Naive thymus-derived CD8-positive, alpha-beta T cell (primary cell): Measurements from ENCODE around the gene YIF1A. TPM values are rescaled to one million over a fixed set of nuclear protein-coding genes. Genes with fewer than 3 reads are reported as not detected.

Source experiments
- ATAC-seq, 2 donors: fragments of 150-1000 bp; cut with Tn5 transposase in 1 of 2; sonication (Bioruptor Pico), chemical (Tn5 transposase) in 1 of 2; 1 replicate in 1 of 2; 2 replicates in 1 of 2; pipeline ENCODE4 v1.10.0; 2021; ENCODE audit warnings: mild to moderate bottlenecking in 2 of 2, moderate library complexity in 2 of 2
- POLR2A ChIA-PET: fragments of 350-600 bp; sonication (Branson Sonifier 250); formaldehyde crosslinking; loops from one replicate; lab custom pipeline; 2021; ENCODE audit warnings: antibody characterized with exemption; lab: Charles Lee
- DNase-seq, 10 donors: peaks; one replicate each; pipeline versions ENCODE4 v3.0.0 to v3.0.0-alpha.2; 2020 to 2022
- H3K27ac Mint-ChIP-seq, 10 donors: one replicate each; pipeline ENCODE4 v1.8.0; 2020 to 2022; ENCODE audit warnings: mild to moderate bottlenecking in 10 of 10, mixed read lengths in 10 of 10, moderate library complexity in 4 of 10, inconsistent platforms in 1 of 10
- H3K27me3 Mint-ChIP-seq, 5 donors: one replicate each; pipeline ENCODE4 v1.8.0; 2021 to 2022; ENCODE audit warnings: mixed read lengths in 5 of 5
- H3K36me3 Mint-ChIP-seq, 3 donors: one replicate each; pipeline ENCODE4 v1.8.0; 2020 to 2022; ENCODE audit warnings: mixed read lengths in 3 of 3, mild to moderate bottlenecking in 2 of 3, inconsistent platforms in 1 of 3
- H3K4me1 Mint-ChIP-seq, 4 donors: one replicate each; pipeline ENCODE4 v1.8.0; 2021 to 2022; ENCODE audit warnings: mixed read lengths in 4 of 4
- H3K4me3 Mint-ChIP-seq, 10 donors: one replicate each; pipeline ENCODE4 v1.8.0; 2020 to 2022; ENCODE audit warnings: mild to moderate bottlenecking in 10 of 10, mixed read lengths in 10 of 10, moderate library complexity in 6 of 10, inconsistent platforms in 1 of 10
- H3K9me3 Mint-ChIP-seq, 9 donors: one replicate each; pipeline ENCODE4 v1.8.0; 2020 to 2022; ENCODE audit warnings: mixed read lengths in 9 of 9, mild to moderate bottlenecking in 3 of 9, inconsistent platforms in 1 of 9, moderate library complexity in 1 of 9
- polyA plus RNA-seq, 3 donors: library from polyadenylated mRNA; unstranded; fragments of 300-500 nt; fragmentation: Illumina TruSeq; gene quantifications; one replicate each; pipeline ENCODE4 v1.2.3, GENCODE V29; 2021
- total RNA-seq, 8 experiments: library from RNA in 2 of 8; stranded (reverse) in 2 of 8; gene quantifications; one replicate each; pipeline ENCODE4 v1.2.3 and lab custom pipeline; 2021 to 2026

YIF1A gene
- total and polyA plus RNA-seq, 5 experiments from 2014 or later, result 26.9 to 59.9 (median 49.1) TPM

- no peak for DNase-seq
- POLR2A ChIA-PET, result no interaction called here
- Mint-ChIP-seq H3K36me3 (peaks cover 2 to 52% (median 3%) of the 10 kb centered on the region in 3 donors), H3K4me1 (peaks cover 14 to 45% (median 39%) of the 10 kb centered on the region in 4 donors), H3K27ac (peak overlapping the region in 3 of 10 donors; percentile 37 to 57 (median 40)), H3K4me3 (no peak overlapping the region), H3K27me3 (peaks cover 0 to 3% (median 0%) of the 10 kb centered on the region in 5 donors), H3K9me3 (no peaks in the 10 kb centered on the region)
- no peak for ATAC-seq
Measured at GRCh38 chr11:66275984-66276612, 12.8 kb downstream of the YIF1A start.

GRCh38 chr11:66275396-66275795 is 13.5 kb downstream of the YIF1A start:
- no peak for DNase-seq
- Mint-ChIP-seq H3K9me3 (no peaks in the 10 kb centered on the region), H3K4me3 (no peak overlapping the region), H3K4me1 (peaks cover 17 to 51% (median 43%) of the 10 kb centered on the region in 4 donors), H3K27me3 (no peaks in the 10 kb centered on the region), H3K27ac (peak overlapping the region in 2 of 10 donors; percentile 37 to 41), H3K36me3 (peaks cover 2 to 57% (median 3%) of the 10 kb centered on the region in 3 donors)
- ATAC-seq, result no peak
- POLR2A ChIA-PET, result no interaction called here

- peak overlapping the region in 1 of 10 donors; percentile 48 for H3K4me3 Mint-ChIP-seq
- POLR2A ChIA-PET, result no interaction called here
- ATAC-seq (no peak), DNase-seq (no peak)
- peaks cover 0 to under 1% (median 0%) of the 10 kb centered on the region in 5 donors for H3K27me3 Mint-ChIP-seq
- H3K9me3 Mint-ChIP-seq, result no peaks in the 10 kb centered on the region
- H3K36me3 Mint-ChIP-seq, result peaks cover 2 to 60% (median 6%) of the 10 kb centered on the region in 3 donors
- H3K27ac Mint-ChIP-seq, result peak overlapping the region in 3 of 10 donors; percentile 1 to 87 (median 51)
- H3K4me1 Mint-ChIP-seq, result peaks cover 21 to 55% (median 51%) of the 10 kb centered on the region in 4 donors
Measured at GRCh38 chr11:66274219-66274618, 14.7 kb downstream of the YIF1A start.

- peaks cover 0 to 2% (median 0%) of the 10 kb centered on the region in 9 donors for H3K9me3 Mint-ChIP-seq
- H3K27me3 Mint-ChIP-seq, result peaks cover 0 to 2% (median 0%) of the 10 kb centered on the region in 5 donors
- peaks cover 26 to 53% (median 51%) of the 10 kb centered on the region in 4 donors for H3K4me1 Mint-ChIP-seq
- H3K4me3 Mint-ChIP-seq, result peak overlapping the region in 4 of 10 donors; percentile 11 to 80 (median 50)
- ATAC-seq, result no peak
- POLR2A ChIA-PET, result no interaction called here
- no peak for DNase-seq
- peaks cover 2 to 60% (median 8%) of the 10 kb centered on the region in 3 donors for H3K36me3 Mint-ChIP-seq
- H3K27ac Mint-ChIP-seq, result peak overlapping the region in 5 of 10 donors; percentile 29 to 89 (median 63)
Measured at GRCh38 chr11:66272596-66272995, 16.3 kb downstream of the YIF1A start.

GRCh38 chr11:66271816-66272215 is 17.1 kb downstream of the YIF1A start:
- H3K4me3 Mint-ChIP-seq, result peak overlapping the region in 4 of 10 donors; percentile 6 to 80 (median 43)
- POLR2A ChIA-PET, result interaction anchor here (0.5 to 0.6 kb wide), 2 partner anchors 53 to 203 kb away, joined by 3 read pairs; no protein-coding TSS in a partner anchor
- H3K27me3 Mint-ChIP-seq, result peaks cover 0 to 2% (median 0%) of the 10 kb centered on the region in 5 donors
- DNase-seq (no peak), ATAC-seq (no peak)
- H3K27ac Mint-ChIP-seq, result peak overlapping the region in 5 of 10 donors; percentile 24 to 82 (median 78)
- H3K36me3 Mint-ChIP-seq, result peaks cover 2 to 60% (median 8%) of the 10 kb centered on the region in 3 donors
- H3K4me1 Mint-ChIP-seq, result peaks cover 27 to 52% (median 51%) of the 10 kb centered on the region in 4 donors
- peaks cover 0 to 2% (median 0%) of the 10 kb centered on the region in 9 donors for H3K9me3 Mint-ChIP-seq

- peaks cover 3 to 47% (median 8%) of the 10 kb centered on the region in 3 donors for H3K36me3 Mint-ChIP-seq
- H3K9me3 Mint-ChIP-seq, result peaks cover 0 to 2% (median 0%) of the 10 kb centered on the region in 9 donors
- peak overlapping the region; percentile 89 to 98 (median 94) for H3K4me3 Mint-ChIP-seq
- peaks cover 27 to 54% (median 48%) of the 10 kb centered on the region in 4 donors for H3K4me1 Mint-ChIP-seq
- POLR2A ChIA-PET, result interaction anchor here (0.6 to 6.7 kb wide), 11 partner anchors 13 to 1074 kb away, joined by 3 to 102 read pairs (median 4); partner anchors contain the start of genes CCDC85B, CNIH2, PCNX3 and RELA
- ATAC-seq, result no peak
- H3K27ac Mint-ChIP-seq, result peak overlapping the region; percentile 95 to 100 (median 98)
- H3K27me3 Mint-ChIP-seq, result peaks cover 0 to 2% (median 0%) of the 10 kb centered on the region in 5 donors
- DNase-seq, result no peak
Measured at GRCh38 chr11:66268952-66269905, 19.7 kb downstream of the YIF1A start.

GRCh38 chr11:66268244-66268951 is 20.5 kb downstream of the YIF1A start, which contains the start of gene RAB1B:
Gene RAB1B (plus strand): TSS chr11:66268639. CDS start chr11:66268680, 41 bp downstream.
- peaks cover 0 to 2% (median 0%) of the 10 kb centered on the region in 5 donors for H3K27me3 Mint-ChIP-seq
- ATAC-seq (peak; percentile 76 to 80), DNase-seq (peak; percentile 98 to 100 (median 100))
- peak within 1 kb of the TSS; percentile 95 to 100 (median 99) for H3K27ac Mint-ChIP-seq
- peaks cover 3 to 40% (median 7%) of the 10 kb centered on the region in 3 donors for H3K36me3 Mint-ChIP-seq
- POLR2A ChIA-PET, result interaction anchor here (0.6 to 6.7 kb wide), 18 partner anchors 14 to 1151 kb away, joined by 3 to 102 read pairs (median 5); partner anchors contain the start of genes BRMS1, CCDC85B, CD248 and CNIH2
- H3K4me3 Mint-ChIP-seq, result peak within 1 kb of the TSS; percentile 89 to 98 (median 94)
- peaks cover 0 to 2% (median 0%) of the 10 kb centered on the region in 9 donors for H3K9me3 Mint-ChIP-seq
- H3K4me1 Mint-ChIP-seq, result peaks cover 23 to 50% (median 45%) of the 10 kb centered on the region in 4 donors

- POLR2A ChIA-PET, result interaction anchor here (0.5 to 6.7 kb wide), 16 partner anchors 15 to 1151 kb away, joined by 3 to 102 read pairs (median 6); partner anchors contain the start of genes BANF1, BRMS1, CCDC85B and CD248
- Mint-ChIP-seq H3K27me3 (peaks cover 0 to 2% (median 0%) of the 10 kb centered on the region in 5 donors), H3K4me1 (peaks cover 21 to 46% (median 38%) of the 10 kb centered on the region in 4 donors)
Measured at GRCh38 chr11:66267379-66268243, 21.3 kb downstream of the YIF1A start.

GRCh38 chr11:66267039-66267378 is 21.9 kb downstream of the YIF1A start:
- Mint-ChIP-seq H3K27me3 (peaks cover 0 to 2% (median 0%) of the 10 kb centered on the region in 5 donors), H3K4me3 (peak overlapping the region; percentile 69 to 98 (median 93)), H3K36me3 (peaks cover 3 to 37% (median 5%) of the 10 kb centered on the region in 3 donors), H3K9me3 (peaks cover 0 to 2% (median 0%) of the 10 kb centered on the region in 9 donors), H3K4me1 (peaks cover 20 to 41% (median 34%) of the 10 kb centered on the region in 4 donors), H3K27ac (peak overlapping the region; percentile 80 to 100 (median 93))
- ATAC-seq, result no peak
- POLR2A ChIA-PET, result interaction anchor here (0.7 to 6.7 kb wide), 13 partner anchors 15 to 1150 kb away, joined by 3 to 102 read pairs (median 8); partner anchors contain the start of genes BANF1, BRMS1, CD248 and CNIH2
- DNase-seq, result no peak

More at GRCh38 chr11:66267379-66268243, 21.3 kb downstream of the YIF1A start:
- peak overlapping the region; percentile 89 to 98 (median 94) for H3K4me3 Mint-ChIP-seq
- H3K9me3 Mint-ChIP-seq, result peaks cover 0 to 2% (median 0%) of the 10 kb centered on the region in 9 donors
- ATAC-seq (peak; percentile 65), DNase-seq (peak; percentile 85 to 94 (median 88))
- H3K36me3 Mint-ChIP-seq, result peaks cover 3 to 38% (median 5%) of the 10 kb centered on the region in 3 donors
- peak overlapping the region; percentile 95 to 100 (median 99) for H3K27ac Mint-ChIP-seq

- Mint-ChIP-seq H3K4me1 (peaks cover 22 to 36% (median 31%) of the 10 kb centered on the region in 4 donors), H3K9me3 (peaks cover 0 to 2% (median 0%) of the 10 kb centered on the region in 9 donors), H3K27me3 (peaks cover 0 to 2% (median 0%) of the 10 kb centered on the region in 5 donors), H3K36me3 (peaks cover 3 to 34% (median 5%) of the 10 kb centered on the region in 3 donors), H3K4me3 (peak overlapping the region; percentile 69 to 98 (median 93)), H3K27ac (peak overlapping the region in 8 of 10 donors; percentile 86 to 100 (median 97))
- ATAC-seq (no peak), DNase-seq (no peak)
- POLR2A ChIA-PET, result interaction anchor here (0.7 to 6.7 kb wide), 5 partner anchors 16 to 407 kb away, joined by 3 to 102 read pairs (median 8); partner anchors contain the start of genes CNIH2, RBM4 and YIF1A
Measured at GRCh38 chr11:66266378-66267038, 22.4 kb downstream of the YIF1A start.
